Omental fat pad (tissue), 4 donors: Measurements from ENCODE around the gene SP140. TPM values are rescaled to one million over a fixed set of nuclear protein-coding genes. Genes with fewer than 3 reads are reported as not detected.
"Not testable (repeated sequence)": the region's sequence is repeated elsewhere in the genome, so short reads cannot be mapped to it uniquely, and the experiment has no call there.

ENCODE experiments used
- ATAC-seq: fragments of 150-250 bp; one replicate; pipeline ENCODE4 v1.9.1; 2016; ENCODE audit warnings: mild to moderate bottlenecking, moderate library complexity; ENCODE audit not compliant: low FRiP score
- DNase-seq: peaks from one replicate; pipeline ENCODE4 v3.0.0-alpha.2; 2019; ENCODE audit warnings: low spot score
- CTCF ChIP-seq, 3 donors: fragments of 450-650 bp; IDR thresholded peaks; one replicate each; pipeline ENCODE4 v1.5.1; 2016 to 2017; ENCODE audit warnings: antibody characterized with exemption in 3 of 3, mild to moderate bottlenecking in 3 of 3, moderate library complexity in 2 of 3
- total RNA-seq, 4 donors: library from RNA; depleted of rRNA; stranded (reverse); fragments of >200 nt; gene quantifications; one replicate each; pipeline ENCODE4 v1.1.0, GENCODE V29; 2016

The SP140 gene
- total RNA-seq, 4 donors from 2014 or later: 2.1 to 9.7 (median 5.4) TPM

DNA sequence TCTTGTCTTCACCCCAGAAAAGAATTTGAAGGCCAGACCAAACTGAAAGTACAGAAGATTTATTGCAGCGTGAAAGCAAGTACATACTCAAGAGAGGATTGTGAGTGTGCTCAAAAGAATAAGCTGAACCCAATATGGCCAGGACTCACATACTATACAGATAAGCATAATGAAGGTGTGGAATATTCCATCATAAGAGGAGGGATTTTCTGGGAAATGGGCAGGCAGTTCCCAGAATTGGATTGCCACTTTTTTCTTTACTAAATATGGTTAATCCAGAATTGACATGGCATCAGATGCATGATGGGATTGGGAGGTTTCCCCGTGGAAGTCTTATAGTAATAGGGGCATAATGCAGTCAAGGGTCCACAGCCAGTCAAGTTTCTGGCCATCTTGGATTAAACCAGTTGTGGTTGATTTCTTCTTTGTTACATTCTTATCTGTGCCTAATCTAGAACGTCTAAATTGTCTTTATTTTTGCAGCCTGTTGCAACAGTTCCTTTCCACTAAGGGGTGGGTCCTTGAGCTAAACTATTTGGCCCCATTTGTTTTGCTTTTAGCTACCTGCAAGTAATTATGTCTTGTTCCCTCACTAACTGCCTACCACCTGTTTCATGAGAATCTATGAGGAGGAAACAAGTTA is 110.4 kb downstream of the SP140 start:
- TF ChIP-seq CTCF (IDR thresholded peaks at IDR 0.05): no peak
- DNase-seq: no peak
- ATAC-seq: no peak

GRCh38 chr2:230341936-230342528 is 116.5 kb downstream of the SP140 start:
- not testable (repeated sequence) for DNase-seq, ATAC-seq

GRCh38 chr2:230343041-230343624 is 117.6 kb downstream of the SP140 start:
- not testable (repeated sequence) for ATAC-seq, DNase-seq

DNA sequence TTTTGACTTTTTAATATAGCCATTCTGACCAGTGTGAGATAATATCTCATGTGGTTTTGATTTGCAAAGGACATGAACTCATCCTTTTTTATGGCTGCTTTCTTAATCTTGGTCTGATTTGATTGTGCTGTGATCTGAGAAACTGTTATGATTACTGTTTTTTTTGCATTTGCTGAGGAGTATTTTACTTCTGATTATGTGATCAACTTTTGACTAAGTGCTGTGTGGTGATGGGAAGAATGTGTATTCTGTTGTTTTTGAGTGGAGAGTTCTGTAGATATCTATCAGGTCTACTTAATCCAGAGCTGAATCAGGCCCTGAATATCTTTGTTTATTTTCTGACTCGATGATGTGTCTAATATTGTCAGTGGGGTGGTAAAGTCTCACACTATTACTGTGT is 118.2 kb downstream of the SP140 start:
- ATAC-seq: no peak
- no peak for TF ChIP-seq CTCF (IDR thresholded peaks at IDR 0.05)
- no peak for DNase-seq

DNA sequence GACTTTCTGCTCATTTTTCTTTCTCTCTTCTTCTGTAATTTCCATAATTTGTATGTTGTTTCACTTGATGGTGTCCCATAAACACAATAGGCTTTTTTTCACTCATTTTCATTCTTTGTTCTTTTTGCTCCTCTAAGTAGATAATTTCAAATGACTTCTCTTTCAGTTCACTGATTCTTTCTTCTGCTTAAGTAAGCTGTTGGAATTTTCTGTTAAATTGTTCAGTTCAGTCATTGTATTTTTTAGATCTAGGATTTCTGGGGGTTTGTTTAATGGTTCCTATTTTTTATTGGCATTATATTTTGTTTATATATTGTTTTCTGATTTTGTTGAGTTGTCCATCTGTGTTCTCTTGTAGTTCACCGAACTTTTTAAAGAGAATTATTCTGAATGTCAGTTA is 120.9 kb downstream of the SP140 start:
- ATAC-seq (no peak), DNase-seq (no peak)
- TF ChIP-seq CTCF (IDR thresholded peaks at IDR 0.05): no peak

GRCh38 chr2:230346921-230347533 is 121.5 kb downstream of the SP140 start:
- DNase-seq (no peak), ATAC-seq (no peak)
- TF ChIP-seq CTCF (IDR thresholded peaks at IDR 0.05): no peak

DNA sequence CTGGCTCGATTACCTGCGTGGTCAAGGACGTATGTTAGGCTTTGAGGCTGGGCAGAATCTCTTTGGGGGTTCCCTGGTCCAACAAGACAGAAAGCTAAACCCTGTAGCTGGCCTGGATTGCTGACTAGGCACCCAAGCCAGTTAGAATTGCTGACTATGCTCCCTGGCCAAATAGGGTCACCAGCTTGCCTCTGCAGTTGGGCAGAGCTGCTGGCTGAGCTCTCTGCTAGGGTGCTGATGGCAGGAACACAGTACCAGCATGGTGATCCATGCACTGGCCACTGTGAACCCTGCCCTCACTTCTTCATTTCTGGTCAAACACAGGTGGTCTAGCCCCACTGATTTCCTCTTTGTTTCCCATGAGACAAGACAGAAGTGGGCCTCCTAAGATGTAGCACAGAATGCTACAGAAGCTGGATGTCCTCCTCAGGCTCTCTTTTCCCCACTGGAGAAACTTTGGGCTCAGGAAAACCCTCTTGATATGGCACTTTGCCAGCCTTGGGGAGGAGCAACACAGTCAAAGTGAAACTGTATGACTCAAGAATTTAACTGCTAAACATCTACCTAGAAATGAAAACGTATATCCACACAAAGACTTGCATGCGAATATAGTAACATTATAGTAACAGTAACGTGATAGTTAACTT is 122.2 kb downstream of the SP140 start:
- ATAC-seq (no peak), DNase-seq (no peak)
- TF ChIP-seq CTCF (IDR thresholded peaks at IDR 0.05): no peak
